Limb (tissue), 2 donors: Measurements from ENCODE around the gene PRKAG2.

Source experiments
- DNase-seq, 2 donors: peaks; one replicate each; pipeline ENCODE4 v3.0.0-alpha.2; 2016; ENCODE audit errors: extremely low spot score in 2 of 2

The PRKAG2 gene

GRCh38 chr7:151819866-151820265, 57.0 kb downstream of the PRKAG2 start:
- DNase-seq, result no peak

GRCh38 chr7:151818674-151819519, 58.0 kb downstream of the PRKAG2 start:
- no peak for DNase-seq

- DNase-seq, result no peak
Observed at GRCh38 chr7:151817981-151818673, 58.8 kb downstream of the PRKAG2 start.

- DNase-seq, result no peak
Observed at GRCh38 chr7:151817315-151817690, 59.6 kb downstream of the PRKAG2 start.

- no peak for DNase-seq
Observed at GRCh38 chr7:151816562-151817314, 60.2 kb downstream of the PRKAG2 start.

GRCh38 chr7:151815419-151815818, 61.5 kb downstream of the PRKAG2 start:
- no peak for DNase-seq

GRCh38 chr7:151814400-151815009, 62.4 kb downstream of the PRKAG2 start:
- no peak for DNase-seq

- no peak for DNase-seq
Observed at GRCh38 chr7:151813997-151814396, 62.9 kb downstream of the PRKAG2 start.

GRCh38 chr7:151813445-151813844, 63.5 kb downstream of the PRKAG2 start:
- DNase-seq, result no peak

GRCh38 chr7:151812967-151813366, 63.9 kb downstream of the PRKAG2 start:
- DNase-seq, result no peak

- no peak for DNase-seq
Observed at GRCh38 chr7:151810441-151811232, 66.3 kb downstream of the PRKAG2 start.

- DNase-seq, result no peak
Observed at GRCh38 chr7:151809864-151810170, 67.1 kb downstream of the PRKAG2 start.

GRCh38 chr7:151809146-151809863, 67.6 kb downstream of the PRKAG2 start:
- no peak for DNase-seq

- DNase-seq, result peak; percentile 16 to 58
Observed at GRCh38 chr7:151808400-151809145, 68.3 kb downstream of the PRKAG2 start.

GRCh38 chr7:151807846-151808245, 69.1 kb downstream of the PRKAG2 start:
- no peak for DNase-seq

- DNase-seq, result no peak
Observed at GRCh38 chr7:151806952-151807775, 69.8 kb downstream of the PRKAG2 start.

GRCh38 chr7:151806204-151806603, 70.7 kb downstream of the PRKAG2 start:
- DNase-seq, result no peak

- DNase-seq, result no peak
Observed at GRCh38 chr7:151805191-151805590, 71.7 kb downstream of the PRKAG2 start.

- no peak for DNase-seq
Observed at GRCh38 chr7:151804756-151805155, 72.2 kb downstream of the PRKAG2 start.
